Measurements from ENCODE around the gene RNF13. TPM values are rescaled to one million over a fixed set of nuclear protein-coding genes. Genes with fewer than 3 reads are reported as not detected.
A peak's percentile ranks its signal among the peaks of the same experiment; 100 is the strongest.
"Not testable (repeated sequence)": the region's sequence is repeated elsewhere in the genome, so short reads cannot be mapped to it uniquely, and the experiment has no call there.

Gene RNF13
- total RNA-seq, 1 donor: 45.8 TPM

GRCh38 chr3:149800693-149801092 lies 12.3 kb upstream of the RNF13 start:
- no peak for DNase-seq (ENCODE audit: low read depth in 2 of 3, low spot score in 2 of 3)

- no peak for DNase-seq (ENCODE audit: low read depth in 2 of 3, low spot score in 2 of 3)
Measured at GRCh38 chr3:149801195-149801594, 11.8 kb upstream of the RNF13 start.

- DNase-seq (ENCODE audit: low read depth in 2 of 3, low spot score in 2 of 3): no peak
Measured at GRCh38 chr3:149801639-149802038, 11.4 kb upstream of the RNF13 start.

- DNase-seq (ENCODE audit: low read depth in 2 of 3, low spot score in 2 of 3): no peak
Measured at GRCh38 chr3:149806171-149806778, 6.7 kb upstream of the RNF13 start.

GRCh38 chr3:149808209-149808829 lies 4.7 kb upstream of the RNF13 start:
- DNase-seq (ENCODE audit: low read depth in 2 of 3, low spot score in 2 of 3): peak in 2 of 3 donors; percentile 60 to 81

- DNase-seq (ENCODE audit: low read depth in 2 of 3, low spot score in 2 of 3): no peak
Measured at GRCh38 chr3:149809699-149810098, 3.3 kb upstream of the RNF13 start.

- no peak for DNase-seq (ENCODE audit: low read depth in 2 of 3, low spot score in 2 of 3)
Measured at GRCh38 chr3:149810846-149811245, 2.2 kb upstream of the RNF13 start.

- DNase-seq (ENCODE audit: low read depth in 2 of 3, low spot score in 2 of 3): no peak
Measured at GRCh38 chr3:149812165-149812605, 830 bp upstream of the RNF13 start.

- DNase-seq (ENCODE audit: low read depth in 2 of 3, low spot score in 2 of 3): peak in 2 of 3 donors; percentile 31 to 37
Measured at GRCh38 chr3:149813367-149814281, 609 bp downstream of the RNF13 start.

GRCh38 chr3:149815321-149815720 lies 2.3 kb downstream of the RNF13 start:
- no peak for DNase-seq (ENCODE audit: low read depth in 2 of 3, low spot score in 2 of 3)

GRCh38 chr3:149815728-149816127 lies 2.7 kb downstream of the RNF13 start:
- DNase-seq (ENCODE audit: low read depth in 2 of 3, low spot score in 2 of 3): no peak

GRCh38 chr3:149816311-149816710 lies 3.3 kb downstream of the RNF13 start:
- no peak for DNase-seq (ENCODE audit: low read depth in 2 of 3, low spot score in 2 of 3)

- DNase-seq (ENCODE audit: low read depth in 2 of 3, low spot score in 2 of 3): no peak
Measured at GRCh38 chr3:149816986-149817385, 4.0 kb downstream of the RNF13 start.

- no peak for DNase-seq (ENCODE audit: low read depth in 2 of 3, low spot score in 2 of 3)
Measured at GRCh38 chr3:149819432-149819831, 6.4 kb downstream of the RNF13 start.

- DNase-seq (ENCODE audit: low read depth in 2 of 3, low spot score in 2 of 3): no peak
Measured at GRCh38 chr3:149820183-149820582, 7.2 kb downstream of the RNF13 start.

GRCh38 chr3:149826636-149827035 lies 13.6 kb downstream of the RNF13 start:
- DNase-seq (ENCODE audit: low read depth in 2 of 3, low spot score in 2 of 3): no peak

- DNase-seq (ENCODE audit: low read depth in 2 of 3, low spot score in 2 of 3): no peak
Measured at GRCh38 chr3:149828390-149828789, 15.4 kb downstream of the RNF13 start.

- not testable (repeated sequence) for DNase-seq (ENCODE audit: low read depth in 2 of 3, low spot score in 2 of 3)
Measured at GRCh38 chr3:149829631-149830030, 16.6 kb downstream of the RNF13 start.

GRCh38 chr3:149830902-149831301 lies 17.9 kb downstream of the RNF13 start:
- no peak for DNase-seq (ENCODE audit: low read depth in 2 of 3, low spot score in 2 of 3)

- no peak for DNase-seq (ENCODE audit: low read depth in 2 of 3, low spot score in 2 of 3)
Measured at GRCh38 chr3:149831321-149831720, 18.3 kb downstream of the RNF13 start.

- DNase-seq (ENCODE audit: low read depth in 2 of 3, low spot score in 2 of 3): no peak
Measured at GRCh38 chr3:149832086-149832485, 19.1 kb downstream of the RNF13 start.

All from hematopoietic multipotent progenitor cell (in vitro differentiated cells).